ENCODE measurements around the gene C16orf74.

C16orf74 gene

DNA sequence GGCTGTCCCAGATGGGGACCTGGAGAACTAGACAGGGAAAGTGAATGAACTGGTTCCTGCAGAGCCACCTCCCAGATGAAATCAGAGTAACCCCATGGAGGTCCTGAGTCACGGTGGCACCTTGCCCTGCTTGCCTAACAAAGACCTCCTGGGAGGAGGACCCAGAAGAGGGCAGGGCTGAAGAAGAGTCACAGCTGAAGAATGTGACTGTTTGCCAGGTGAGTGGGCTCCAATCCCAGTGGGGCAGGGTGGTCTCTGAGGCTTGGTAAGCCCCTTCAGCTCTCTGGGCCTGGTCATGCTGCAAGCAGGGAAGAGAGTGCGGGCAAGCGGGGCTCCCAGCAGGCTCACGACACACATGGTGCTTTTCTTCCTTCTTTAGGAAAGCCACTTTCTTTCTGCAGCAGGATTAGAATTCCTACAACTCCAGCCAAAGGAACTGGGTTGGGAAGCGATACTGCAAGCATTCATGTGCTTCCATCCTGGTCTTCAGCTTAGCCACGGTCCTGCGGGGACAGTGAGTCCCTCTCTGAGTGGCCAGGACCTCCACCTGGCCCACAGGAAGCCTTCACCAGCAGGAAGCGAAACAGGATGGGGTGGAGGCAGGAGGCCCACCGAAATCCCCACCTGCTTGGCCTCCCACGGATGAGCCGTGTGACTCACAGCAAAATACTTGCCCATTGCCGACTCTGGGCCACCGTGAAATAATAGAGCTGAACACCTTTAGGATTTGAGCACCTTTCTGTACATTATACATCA lies 4.3 kb downstream of the C16orf74 start:
- DNase-seq = no peak

GRCh38 chr16:85738923-85739715 lies 11.8 kb downstream of the C16orf74 start:
- no peak for DNase-seq

DNA sequence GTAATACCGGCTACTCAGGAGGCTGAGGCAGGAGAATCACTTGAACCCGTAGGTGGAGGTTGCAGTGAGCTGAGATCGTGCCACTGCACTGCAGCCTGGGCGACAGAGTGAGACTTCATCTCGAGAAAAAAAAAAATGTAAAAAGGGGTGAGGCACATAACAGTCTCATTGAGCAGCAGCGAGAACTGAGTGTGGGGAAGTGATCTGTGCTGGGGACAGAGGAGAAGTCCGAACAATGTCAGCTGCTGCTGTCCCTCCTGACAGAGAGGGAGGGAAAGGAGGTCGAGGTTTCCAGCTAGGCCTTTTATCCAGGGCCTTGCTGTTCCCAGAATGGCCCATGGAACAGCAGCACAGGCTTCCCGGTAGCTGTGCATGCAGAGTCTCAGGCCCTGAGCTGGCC lies 14.0 kb downstream of the C16orf74 start:
- no peak for DNase-seq

DNA sequence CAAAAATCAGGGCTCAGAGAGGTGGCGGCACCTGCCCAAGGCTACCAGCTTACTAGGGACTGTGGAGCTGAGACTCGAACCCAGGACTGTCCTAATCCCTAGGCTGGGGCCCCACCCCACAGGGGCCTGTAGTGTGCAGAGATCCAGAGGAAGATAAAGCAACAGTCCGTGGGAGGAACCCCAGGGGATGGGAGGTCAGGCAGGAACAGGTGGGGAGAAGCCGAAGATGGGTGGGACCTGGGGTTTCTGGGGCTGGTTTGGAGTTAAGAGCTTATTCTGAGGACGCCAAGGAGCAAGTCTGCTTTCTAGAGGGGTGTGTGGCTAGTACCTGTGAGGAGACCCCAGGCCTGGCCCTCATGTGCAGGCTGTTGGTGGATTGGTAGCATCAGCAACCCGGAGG lies 14.9 kb downstream of the C16orf74 start:
- DNase-seq = no peak

DNA sequence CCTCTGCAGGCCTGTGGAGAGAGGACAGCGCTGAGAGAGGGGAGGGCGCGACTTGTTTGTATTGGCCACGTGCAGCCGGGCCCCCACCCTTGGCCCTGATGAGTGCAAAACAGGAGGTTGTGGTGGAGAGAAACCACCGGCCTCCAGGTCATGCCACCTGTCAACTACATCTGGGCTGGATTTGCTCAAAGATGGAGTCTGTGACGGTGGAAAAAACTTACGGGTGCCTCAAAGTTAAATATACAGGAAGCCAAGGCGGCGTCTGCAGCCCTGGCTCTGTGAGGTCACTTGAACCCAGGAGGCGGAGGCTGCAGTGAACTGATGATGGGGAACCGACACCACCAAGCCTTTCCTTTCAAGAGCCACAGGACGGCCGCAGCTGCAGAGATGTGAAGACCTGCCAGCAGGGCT lies 15.7 kb downstream of the C16orf74 start:
- DNase-seq = peak; percentile 59

- DNase-seq = no peak
These were observed 16.4 kb downstream of the C16orf74 start for GRCh38 chr16:85734311-85735017.

DNA sequence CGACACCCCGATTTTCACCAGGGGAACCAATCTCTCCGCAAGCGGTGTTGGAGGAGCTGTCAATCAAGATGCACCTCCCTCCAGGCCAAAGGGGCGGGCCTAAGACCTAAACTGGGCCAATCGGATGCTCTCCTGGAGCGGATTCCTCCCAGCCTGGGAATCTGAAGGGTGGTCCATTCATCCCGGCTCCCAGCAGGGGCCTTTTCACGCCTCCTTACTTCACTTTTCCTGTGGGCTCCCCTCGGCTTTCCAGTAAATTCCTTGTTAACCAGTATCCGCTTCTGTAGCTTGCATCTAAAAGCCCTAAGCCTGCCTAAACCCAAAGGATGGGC lies 17.1 kb downstream of the C16orf74 start:
- no peak for DNase-seq

GRCh38 chr16:85733155-85733838 lies 17.6 kb downstream of the C16orf74 start:
- DNase-seq = no peak

DNA sequence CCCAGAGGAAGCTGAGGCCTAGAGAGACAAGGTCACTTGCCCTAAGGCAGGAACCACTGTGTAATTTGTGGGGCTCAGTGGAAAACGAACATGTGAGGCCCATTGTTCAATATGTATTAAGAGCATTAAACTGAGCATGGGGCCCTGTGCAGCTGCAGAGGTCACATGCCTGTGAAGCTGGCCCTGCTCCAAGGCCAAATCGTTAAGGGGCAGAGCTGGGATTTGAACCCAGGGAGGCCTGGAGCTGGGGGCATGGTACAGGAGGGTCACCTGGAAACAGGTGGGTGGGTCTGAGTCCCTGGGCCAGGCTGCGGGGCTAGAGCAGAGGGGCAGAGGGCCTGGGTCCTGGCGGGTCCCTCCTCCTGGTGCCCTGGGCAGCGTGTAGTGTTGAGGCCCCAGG lies 19.7 kb downstream of the C16orf74 start:
- DNase-seq = no peak

- DNase-seq = no peak
These were observed 20.8 kb downstream of the C16orf74 start for GRCh38 chr16:85730186-85730465.

- no peak for DNase-seq
These were observed 21.3 kb downstream of the C16orf74 start for GRCh38 chr16:85729452-85730185.

GRCh38 chr16:85728879-85729278 lies 22.0 kb downstream of the C16orf74 start:
- DNase-seq = no peak

DNA sequence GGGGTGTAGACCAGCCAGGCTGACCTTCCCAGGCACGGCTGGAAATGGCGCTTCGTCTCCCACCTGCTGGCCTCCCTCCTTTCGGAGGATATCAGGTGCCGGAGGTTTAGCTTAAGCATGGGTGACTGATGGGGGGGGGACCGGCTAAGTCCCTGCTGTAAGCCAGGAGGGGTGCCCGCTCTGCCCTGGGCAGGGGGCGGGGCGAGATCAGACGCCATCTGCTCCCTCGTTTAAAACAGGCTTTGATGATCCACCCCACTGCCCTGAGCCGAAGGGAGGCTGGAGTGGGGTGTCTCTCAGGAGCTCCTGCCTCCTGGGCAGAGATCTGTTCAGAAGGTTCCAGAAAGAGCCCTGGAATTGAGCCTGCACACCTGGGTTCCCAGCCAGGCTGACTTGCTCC lies 26.0 kb downstream of the C16orf74 start:
- no peak for DNase-seq

GRCh38 chr16:85724126-85724879 lies 26.6 kb downstream of the C16orf74 start:
- no peak for DNase-seq

GRCh38 chr16:85722128-85722893 lies 28.6 kb downstream of the C16orf74 start:
- no peak for DNase-seq

- DNase-seq = no peak
These were observed 30.6 kb downstream of the C16orf74 start for GRCh38 chr16:85720302-85720637.

DNA sequence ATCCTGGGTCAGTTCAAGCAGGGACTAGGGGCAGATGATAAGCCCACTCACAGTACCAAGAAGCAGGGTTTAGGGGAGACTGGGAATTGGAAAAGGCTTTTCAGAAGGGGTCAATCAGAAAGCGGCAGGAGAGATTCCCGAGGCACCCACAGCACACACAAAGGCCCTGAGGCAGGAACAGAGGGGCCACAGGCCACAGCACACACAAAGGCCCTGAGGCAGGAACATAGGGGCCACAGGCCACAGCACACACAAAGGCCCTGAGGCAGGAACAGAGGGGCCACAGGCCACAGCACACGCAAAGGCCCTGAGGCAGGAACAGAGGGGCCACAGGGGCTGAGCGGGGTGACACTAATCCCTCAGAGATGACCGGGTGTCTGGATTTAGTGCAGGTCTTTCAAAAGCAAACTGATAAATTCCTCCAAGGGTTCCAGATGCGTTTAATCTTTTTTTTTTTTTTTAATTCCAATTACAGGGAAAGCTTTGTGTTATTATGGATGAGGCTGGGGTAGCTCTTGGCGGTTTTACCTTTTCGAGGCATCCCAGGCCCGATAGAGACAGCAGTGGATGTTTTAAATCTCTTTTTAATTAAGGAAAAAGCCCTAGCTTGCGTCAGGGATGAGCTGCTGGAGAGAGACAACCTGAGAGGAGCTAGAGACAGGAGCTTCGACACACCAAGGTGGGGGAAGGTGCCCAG lies 31.1 kb downstream of the C16orf74 start:
- DNase-seq = no peak

DNA sequence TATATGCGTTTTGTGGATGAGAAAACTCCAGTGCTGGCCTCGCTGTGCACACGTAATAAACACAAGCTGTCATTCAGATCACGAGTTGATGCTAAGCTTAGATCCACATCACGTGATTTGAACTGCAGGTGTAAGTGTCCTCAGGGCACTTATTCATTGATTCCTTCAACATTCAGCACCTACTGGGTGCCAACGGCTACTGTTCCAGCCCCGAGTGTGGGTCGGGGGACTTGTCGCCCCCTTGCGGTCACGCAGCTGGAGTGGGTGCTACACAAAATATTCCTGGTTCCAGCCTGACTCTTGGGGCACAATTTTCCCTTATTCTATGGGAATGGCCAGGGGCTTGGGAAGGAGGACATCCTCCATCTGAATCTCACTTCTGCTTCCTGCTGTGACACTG lies 32.2 kb downstream of the C16orf74 start:
- peak; percentile 11 for DNase-seq

DNA sequence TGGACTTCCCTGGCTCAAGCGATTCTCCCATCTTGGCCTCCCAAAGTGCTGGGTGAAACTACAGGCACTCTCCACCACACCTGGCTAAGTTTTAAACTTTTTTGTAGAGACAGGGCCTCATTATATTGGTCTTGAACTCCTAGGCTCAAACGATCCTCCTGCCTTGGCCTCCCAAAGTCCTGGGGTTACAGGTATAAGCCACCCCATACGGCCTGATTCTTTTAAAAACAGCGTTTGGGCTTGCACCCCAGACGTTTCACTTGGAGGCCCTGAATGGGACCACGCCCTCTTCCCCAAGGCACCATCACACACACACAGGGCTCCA lies 32.8 kb downstream of the C16orf74 start:
- no peak for DNase-seq

DNA sequence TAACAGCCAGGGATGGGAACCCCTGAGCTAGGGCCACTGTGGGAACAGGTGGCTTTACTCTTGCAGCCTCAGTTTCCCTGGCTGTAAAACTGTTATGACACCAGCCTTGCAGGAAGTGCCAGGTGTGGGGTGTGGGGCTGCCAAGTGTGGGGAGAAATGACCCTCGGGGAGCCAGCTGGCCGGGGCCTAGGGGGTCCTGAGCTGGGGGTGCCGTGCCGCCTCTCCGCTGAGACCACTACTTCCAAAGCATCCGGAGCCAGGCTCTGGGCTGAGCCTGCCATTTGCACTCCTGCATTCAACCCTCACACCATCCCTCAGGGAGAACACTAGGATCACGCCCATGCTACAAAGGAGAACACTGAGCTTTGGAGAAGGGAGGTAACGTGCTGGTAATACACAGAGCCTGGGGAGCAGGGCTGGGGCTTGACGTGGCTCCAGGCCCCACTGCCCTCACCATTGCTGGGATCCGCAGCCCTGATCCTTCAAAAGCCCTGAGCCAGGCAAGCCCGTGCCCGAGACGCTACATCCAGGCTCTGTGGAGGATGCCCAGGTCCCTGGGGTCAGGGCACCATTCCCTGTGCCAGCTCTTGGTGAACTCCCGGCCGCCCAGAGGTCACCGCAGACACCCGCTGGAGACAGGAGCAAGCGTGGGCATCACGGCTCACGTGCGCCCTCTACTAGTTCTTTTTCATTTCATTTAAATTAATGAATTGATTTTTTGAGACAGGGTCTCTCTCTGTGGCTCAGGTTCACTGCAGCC lies 33.3 kb downstream of the C16orf74 start:
- DNase-seq = peak; percentile 67
